ENCODE results near the gene EIF2D.
A peak's percentile ranks its signal among the peaks of the same experiment; 100 is the strongest.

Gene EIF2D

DNA sequence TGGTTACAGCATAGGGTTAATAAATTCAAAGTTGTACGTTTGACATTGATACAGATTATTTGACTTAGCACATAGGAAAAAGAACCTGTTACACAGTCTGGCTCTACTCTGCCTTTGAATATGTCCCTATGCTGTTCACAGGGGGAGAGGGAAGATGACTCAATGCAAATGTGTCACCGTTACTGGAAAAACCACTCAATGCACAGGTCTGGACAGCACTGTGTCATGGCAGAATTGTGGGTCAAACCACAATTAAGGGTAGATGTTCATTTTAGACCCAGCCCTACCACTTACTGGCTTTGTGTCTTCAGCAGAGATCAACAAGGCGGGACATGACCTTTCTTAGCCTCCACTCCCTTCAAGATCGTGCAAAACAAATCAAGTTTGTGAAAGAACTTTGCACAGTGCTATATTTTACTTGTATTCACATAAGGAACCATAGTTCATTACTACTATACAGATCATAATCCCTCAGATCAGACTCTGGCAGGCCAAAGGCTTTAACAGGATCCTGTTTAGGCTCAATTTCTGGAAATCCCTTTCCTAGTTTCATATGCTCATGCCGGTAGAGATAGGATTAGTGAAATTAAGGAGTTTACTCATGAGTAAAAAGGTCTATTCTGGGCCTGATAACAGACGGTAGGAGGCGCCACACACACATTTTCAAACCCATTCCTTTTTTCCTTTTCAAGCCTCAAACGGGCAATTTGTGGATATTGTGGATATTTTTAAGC is 22.1 kb downstream of the EIF2D start:
- Histone ChIP-seq H3K27ac (ENCODE audit: low read depth, low read length) (no peak overlapping the region), H3K14ac (ENCODE audit: low read length) (no peak overlapping the region), H3K27me3 (ENCODE audit: insufficient read depth, low read length) (no peaks in the 10 kb centered on the region), H4K91ac (ENCODE audit: low read depth, low read length) (no peak overlapping the region), H4K12ac (ENCODE audit: low read depth, low read length) (no peak overlapping the region), H3K4ac (ENCODE audit: low read depth, low read length) (no peak overlapping the region), H3K23ac (ENCODE audit: low read length) (no peak overlapping the region), H3K4me3 (ENCODE audit: low read depth, low read length) (no peak overlapping the region), H3K79me1 (ENCODE audit: low read length) (no peaks in the 10 kb centered on the region), H3K79me2 (ENCODE audit: control insufficient read depth, insufficient read depth, low read length, poor library complexity) (no peaks in the 10 kb centered on the region), H3K9ac (ENCODE audit: low read length) (no peak overlapping the region), H3K18ac (ENCODE audit: low read length) (no peak overlapping the region), H2BK5ac (ENCODE audit: low read depth, low read length, poor library complexity) (no peak overlapping the region), H2BK120ac (ENCODE audit: insufficient read depth, low read length, poor library complexity) (no peak overlapping the region), H3K4me2 (ENCODE audit: low read length) (no peak overlapping the region), H4K8ac (ENCODE audit: low read depth, low read length) (no peak overlapping the region), H3K9me3 (ENCODE audit: insufficient read depth, low read depth, low read length) (peaks cover 2% of the 10 kb centered on the region), H2AK5ac (ENCODE audit: low read length) (no peak overlapping the region), H2BK12ac (ENCODE audit: low read length) (no peak overlapping the region), H3K4me1 (ENCODE audit: control insufficient read depth in 1 of 2, insufficient read depth in 2 of 2, low read length in 2 of 2) (no peaks in the 10 kb centered on the region), H2AFZ (ENCODE audit: insufficient read depth, low read length, poor library complexity) (no peak overlapping the region), H3K36me3 (ENCODE audit: control insufficient read depth in 1 of 2, insufficient read depth in 2 of 2, low read length in 2 of 2) (peaks cover 9 to 16% of the 10 kb centered on the region in 2 experiments)
- DNase-seq, result peak; percentile 35 to 47
- no CpG with 5 or more reads among the region's 8 CpGs for WGBS (ENCODE audit: extremely low coverage, insufficient coverage, insufficient read length)

DNA sequence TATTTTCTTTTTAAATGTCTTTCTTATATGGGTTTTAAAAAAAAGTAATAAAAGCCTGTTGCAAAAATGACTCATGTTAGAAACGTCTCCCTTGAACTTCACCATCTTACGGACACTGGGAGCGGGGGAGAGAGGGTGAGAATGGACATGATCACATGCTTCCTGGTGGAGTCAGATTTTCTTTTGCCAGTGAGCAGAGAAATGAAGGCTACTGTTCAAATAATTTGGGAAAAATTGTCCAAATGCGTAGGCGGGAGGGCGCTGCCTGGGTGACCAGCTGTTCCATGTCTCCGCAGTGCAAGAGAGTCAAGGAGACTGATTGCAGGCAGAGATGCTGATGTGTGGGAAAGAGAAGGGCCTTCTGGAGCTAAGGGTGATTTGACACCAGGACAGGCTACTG is 23.1 kb downstream of the EIF2D start:
- no peak overlapping the region for H3K4ac ChIP-seq (ENCODE audit: low read depth, low read length)

DNA sequence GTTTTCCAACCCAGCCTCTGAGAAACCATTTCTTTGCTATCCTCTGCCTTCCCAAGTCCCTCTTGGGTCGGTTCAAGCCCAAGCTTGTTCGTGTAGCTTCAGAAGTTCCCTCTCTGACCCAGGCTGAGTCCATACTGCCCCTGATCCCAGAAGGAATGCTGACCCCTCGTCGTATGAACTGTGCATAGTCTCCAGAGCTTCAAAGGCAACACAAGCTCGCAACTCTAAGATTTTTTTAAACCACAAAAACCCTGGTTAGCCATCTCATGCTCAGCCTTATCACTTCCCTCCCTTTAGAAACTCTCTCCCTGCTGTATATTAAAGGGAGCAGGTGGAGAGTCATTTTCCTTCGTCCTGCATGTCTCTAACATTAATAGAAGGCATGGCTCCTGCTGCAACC is 23.8 kb downstream of the EIF2D start:
- Histone ChIP-seq H3K79me2 (ENCODE audit: control insufficient read depth, insufficient read depth, low read length, poor library complexity) (no peaks in the 10 kb centered on the region), H3K4me3 (ENCODE audit: low read depth, low read length) (no peak overlapping the region), H3K9ac (ENCODE audit: low read length) (no peak overlapping the region), H3K4me2 (ENCODE audit: low read length) (no peak overlapping the region), H3K27ac (ENCODE audit: low read depth, low read length) (no peak overlapping the region), H3K4me1 (ENCODE audit: control insufficient read depth in 1 of 2, insufficient read depth in 2 of 2, low read length in 2 of 2) (no peaks in the 10 kb centered on the region), H3K9me3 (ENCODE audit: insufficient read depth, low read depth, low read length) (peaks cover 3% of the 10 kb centered on the region), H3K27me3 (ENCODE audit: insufficient read depth, low read length) (no peaks in the 10 kb centered on the region), H2AFZ (ENCODE audit: insufficient read depth, low read length, poor library complexity) (no peak overlapping the region), H3K14ac (ENCODE audit: low read length) (no peak overlapping the region), H4K91ac (ENCODE audit: low read depth, low read length) (no peak overlapping the region), H3K79me1 (ENCODE audit: low read length) (no peaks in the 10 kb centered on the region), H3K23ac (ENCODE audit: low read length) (no peak overlapping the region), H2BK5ac (ENCODE audit: low read depth, low read length, poor library complexity) (no peak overlapping the region), H3K4ac (ENCODE audit: low read depth, low read length) (no peak overlapping the region), H4K12ac (ENCODE audit: low read depth, low read length) (no peak overlapping the region), H3K36me3 (ENCODE audit: control insufficient read depth in 1 of 2, insufficient read depth in 2 of 2, low read length in 2 of 2) (peaks cover 7 to 9% of the 10 kb centered on the region in 2 experiments), H2AK5ac (ENCODE audit: low read length) (no peak overlapping the region), H3K18ac (ENCODE audit: low read length) (no peak overlapping the region), H4K8ac (ENCODE audit: low read depth, low read length) (no peak overlapping the region), H2BK120ac (ENCODE audit: insufficient read depth, low read length, poor library complexity) (no peak overlapping the region), H2BK12ac (ENCODE audit: low read length) (no peak overlapping the region)
- no peak for DNase-seq
- WGBS (ENCODE audit: extremely low coverage, insufficient coverage, insufficient read length), result no CpG with 5 or more reads among the region's 6 CpGs

More for the DNA sequence above, 23.1 kb downstream of the EIF2D start:
- H2BK120ac ChIP-seq (ENCODE audit: insufficient read depth, low read length, poor library complexity), result no peak overlapping the region
- no peak overlapping the region for H3K9ac ChIP-seq (ENCODE audit: low read length)
- H2BK12ac ChIP-seq (ENCODE audit: low read length), result no peak overlapping the region
- peaks cover 4% of the 10 kb centered on the region for H3K9me3 ChIP-seq (ENCODE audit: insufficient read depth, low read depth, low read length)
- H3K4me2 ChIP-seq (ENCODE audit: low read length), result no peak overlapping the region
- no peak overlapping the region for H3K27ac ChIP-seq (ENCODE audit: low read depth, low read length)
- H4K8ac ChIP-seq (ENCODE audit: low read depth, low read length), result no peak overlapping the region
- H4K12ac ChIP-seq (ENCODE audit: low read depth, low read length), result no peak overlapping the region
- WGBS (ENCODE audit: extremely low coverage, insufficient coverage, insufficient read length), result no CpG with 5 or more reads among the region's 7 CpGs
- H3K36me3 ChIP-seq (ENCODE audit: control insufficient read depth in 1 of 2, insufficient read depth in 2 of 2, low read length in 2 of 2), result peaks cover 9 to 11% of the 10 kb centered on the region in 2 experiments
- H3K79me1 ChIP-seq (ENCODE audit: low read length), result no peaks in the 10 kb centered on the region
- no peak overlapping the region for H2AFZ ChIP-seq (ENCODE audit: insufficient read depth, low read length, poor library complexity)
- H3K18ac ChIP-seq (ENCODE audit: low read length), result no peak overlapping the region
- no peak overlapping the region for H3K14ac ChIP-seq (ENCODE audit: low read length)
- H2AK5ac ChIP-seq (ENCODE audit: low read length), result no peak overlapping the region
- H3K23ac ChIP-seq (ENCODE audit: low read length), result no peak overlapping the region
- H3K4me3 ChIP-seq (ENCODE audit: low read depth, low read length), result no peak overlapping the region
- DNase-seq, result no peak
- H3K4me1 ChIP-seq (ENCODE audit: control insufficient read depth in 1 of 2, insufficient read depth in 2 of 2, low read length in 2 of 2), result no peaks in the 10 kb centered on the region
- no peaks in the 10 kb centered on the region for H3K79me2 ChIP-seq (ENCODE audit: control insufficient read depth, insufficient read depth, low read length, poor library complexity)
- no peak overlapping the region for H4K91ac ChIP-seq (ENCODE audit: low read depth, low read length)
- H3K27me3 ChIP-seq (ENCODE audit: insufficient read depth, low read length), result no peaks in the 10 kb centered on the region
- H2BK5ac ChIP-seq (ENCODE audit: low read depth, low read length, poor library complexity), result no peak overlapping the region

DNA sequence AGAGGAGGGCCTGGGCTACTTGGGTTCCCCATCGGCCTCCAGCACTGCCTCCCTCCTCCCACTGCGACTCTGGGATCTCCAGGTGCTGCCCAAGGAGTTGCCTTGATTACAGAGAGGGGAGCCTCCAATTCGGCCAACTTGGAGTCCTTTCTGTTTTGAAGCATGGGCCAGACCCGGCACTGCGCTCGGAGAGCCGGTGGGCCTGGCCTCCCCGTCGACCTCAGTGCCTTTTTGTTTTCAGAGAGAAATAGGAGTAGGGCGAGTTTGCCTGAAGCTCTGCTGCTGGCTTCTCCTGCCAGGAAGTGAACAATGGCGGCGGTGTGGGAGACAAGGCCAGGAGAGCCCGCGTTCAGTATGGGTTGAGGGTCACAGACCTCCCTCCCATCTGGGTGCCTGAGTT is 24.4 kb downstream of the EIF2D start:
- Histone ChIP-seq H3K23ac (ENCODE audit: low read length) (no peak overlapping the region), H4K12ac (ENCODE audit: low read depth, low read length) (no peak overlapping the region), H3K4me1 (ENCODE audit: control insufficient read depth in 1 of 2, insufficient read depth in 2 of 2, low read length in 2 of 2) (no peaks in the 10 kb centered on the region), H3K27me3 (ENCODE audit: insufficient read depth, low read length) (no peaks in the 10 kb centered on the region), H3K79me1 (ENCODE audit: low read length) (no peaks in the 10 kb centered on the region), H3K9me3 (ENCODE audit: insufficient read depth, low read depth, low read length) (peaks cover 2% of the 10 kb centered on the region), H3K9ac (ENCODE audit: low read length) (no peak overlapping the region), H2BK120ac (ENCODE audit: insufficient read depth, low read length, poor library complexity) (no peak overlapping the region), H3K4me2 (ENCODE audit: low read length) (no peak overlapping the region), H3K36me3 (ENCODE audit: control insufficient read depth in 1 of 2, insufficient read depth in 2 of 2, low read length in 2 of 2) (peaks cover 6 to 7% of the 10 kb centered on the region in 2 experiments), H3K79me2 (ENCODE audit: control insufficient read depth, insufficient read depth, low read length, poor library complexity) (no peaks in the 10 kb centered on the region), H4K91ac (ENCODE audit: low read depth, low read length) (no peak overlapping the region), H2BK5ac (ENCODE audit: low read depth, low read length, poor library complexity) (no peak overlapping the region), H4K8ac (ENCODE audit: low read depth, low read length) (no peak overlapping the region), H2AK5ac (ENCODE audit: low read length) (no peak overlapping the region), H3K4me3 (ENCODE audit: low read depth, low read length) (no peak overlapping the region), H3K14ac (ENCODE audit: low read length) (no peak overlapping the region), H2BK12ac (ENCODE audit: low read length) (no peak overlapping the region), H3K27ac (ENCODE audit: low read depth, low read length) (no peak overlapping the region), H3K18ac (ENCODE audit: low read length) (no peak overlapping the region), H3K4ac (ENCODE audit: low read depth, low read length) (no peak overlapping the region), H2AFZ (ENCODE audit: insufficient read depth, low read length, poor library complexity) (no peak overlapping the region)
- no CpG with 5 or more reads among the region's 14 CpGs for WGBS (ENCODE audit: extremely low coverage, insufficient coverage, insufficient read length)
- no peak for DNase-seq

Data from trophoblast cell (in vitro differentiated cells and primary cell).